Esophagus squamous epithelium (tissue), 5 donors: ENCODE data around the gene LILRA2. TPM values are rescaled to one million over a fixed set of nuclear protein-coding genes. Genes with fewer than 3 reads are reported as not detected.
"Not testable (repeated sequence)": the region's sequence is repeated elsewhere in the genome, so short reads cannot be mapped to it uniquely, and the experiment has no call there.

ENCODE experiments used
- DNase-seq: peaks from one replicate; lab custom pipeline; 2025; lab: John Stamatoyannopoulos, UW
- H3K27ac ChIP-seq, 4 donors: fragments of 200-600 bp; sonication (generic); one replicate each; pipeline ENCODE4 v1.5.1; 2016 to 2019; ENCODE audit warnings: mild to moderate bottlenecking in 1 of 4
- H3K27me3 ChIP-seq, 4 donors: fragments of 200-600 bp; sonication (generic); 1 replicate in 3 of 4; 2 replicates in 1 of 4; pipeline versions ENCODE4 v1.5.1 to v1.6.0; 2017 to 2021; ENCODE audit warnings: antibody characterized with exemption in 1 of 4
- H3K36me3 ChIP-seq, 3 donors: fragments of 200-600 bp; sonication (generic); one replicate each; pipeline ENCODE4 v1.5.1; 2016 to 2019
- H3K4me1 ChIP-seq, 3 donors: fragments of 200-600 bp; sonication (generic); one replicate each; pipeline ENCODE4 v1.5.1; 2017 to 2019
- H3K4me3 ChIP-seq, 4 donors: fragments of 200-600 bp; sonication (generic); 1 replicate in 3 of 4; 2 replicates in 1 of 4; pipeline ENCODE4 v1.5.1; 2016 to 2019; ENCODE audit warnings: mild to moderate bottlenecking in 2 of 4, moderate library complexity in 1 of 4
- H3K9me3 ChIP-seq, 3 donors: fragments of 200-600 bp; sonication (generic); one replicate each; pipeline ENCODE4 v1.5.1; 2016 to 2019
- POLR2A ChIP-seq, 4 donors: fragments of 450-650 bp; IDR thresholded peaks; one replicate each; pipeline ENCODE4 v1.6.1; 2017; ENCODE audit warnings: antibody characterized with exemption in 4 of 4, mild to moderate bottlenecking in 4 of 4, moderate library complexity in 3 of 4
- WGBS, 2 donors: methylation state at CpG; one replicate each; pipeline ENCODE4 v1.1.5; 2018; 5-methylcytosine and 5-hydroxymethylcytosine counted together
- intact Hi-C: fragments of 100-400 bp; cut with DNase I; formaldehyde crosslinking; loops from one replicate; pipeline ENCODE4 v1.15.0; 2022
- total RNA-seq, 4 donors: library from RNA; depleted of rRNA; stranded (reverse); fragments of >200 nt; gene quantifications; one replicate each; pipeline ENCODE4 v1.1.0, GENCODE V29; 2016
- TF ChIP-seq, protein P1 (sequence below), 6 experiments: fragments of 450-650 bp in 4 of 6; fragments of 200-600 bp in 2 of 6; sonication (generic) in 2 of 6; IDR thresholded peaks; one replicate each; pipeline ENCODE4 v1.5.1; 2016 to 2019; ENCODE audit warnings: antibody characterized with exemption in 6 of 6, mild to moderate bottlenecking in 4 of 6, moderate library complexity in 4 of 6
- donor health status: DM: yes; HTN: yes; CAD: no.

LILRA2 gene
- total RNA-seq, 4 donors from 2014 or later = 0.11 to 0.76 (median 0.53) TPM; not detected in 1

- intact Hi-C loops = no loop called here
- Histone ChIP-seq H3K27ac (no peak overlapping the region), H3K9me3 (no peaks in the 10 kb centered on the region), H3K36me3 (no peaks in the 10 kb centered on the region), H3K27me3 (peaks cover 0 to 4% (median 0%) of the 10 kb centered on the region in 4 donors), H3K4me3 (no peak overlapping the region), H3K4me1 (no peaks in the 10 kb centered on the region)
- 61 to 75% methylated on average over 7 to 9 of the region's 12 CpGs for WGBS, 2 donors
- DNase-seq = no peak
- TF ChIP-seq POLR2A (IDR thresholded peaks at IDR 0.05) = no peak
- TF ChIP-seq, protein P1, sequence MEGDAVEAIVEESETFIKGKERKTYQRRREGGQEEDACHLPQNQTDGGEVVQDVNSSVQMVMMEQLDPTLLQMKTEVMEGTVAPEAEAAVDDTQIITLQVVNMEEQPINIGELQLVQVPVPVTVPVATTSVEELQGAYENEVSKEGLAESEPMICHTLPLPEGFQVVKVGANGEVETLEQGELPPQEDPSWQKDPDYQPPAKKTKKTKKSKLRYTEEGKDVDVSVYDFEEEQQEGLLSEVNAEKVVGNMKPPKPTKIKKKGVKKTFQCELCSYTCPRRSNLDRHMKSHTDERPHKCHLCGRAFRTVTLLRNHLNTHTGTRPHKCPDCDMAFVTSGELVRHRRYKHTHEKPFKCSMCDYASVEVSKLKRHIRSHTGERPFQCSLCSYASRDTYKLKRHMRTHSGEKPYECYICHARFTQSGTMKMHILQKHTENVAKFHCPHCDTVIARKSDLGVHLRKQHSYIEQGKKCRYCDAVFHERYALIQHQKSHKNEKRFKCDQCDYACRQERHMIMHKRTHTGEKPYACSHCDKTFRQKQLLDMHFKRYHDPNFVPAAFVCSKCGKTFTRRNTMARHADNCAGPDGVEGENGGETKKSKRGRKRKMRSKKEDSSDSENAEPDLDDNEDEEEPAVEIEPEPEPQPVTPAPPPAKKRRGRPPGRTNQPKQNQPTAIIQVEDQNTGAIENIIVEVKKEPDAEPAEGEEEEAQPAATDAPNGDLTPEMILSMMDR (IDR thresholded peaks at IDR 0.05) = no peak
Observed at GRCh38 chr19:54574527-54575056, 1.0 kb downstream of the LILRA2 start.

- H3K4me1 ChIP-seq, H3K27me3 ChIP-seq, H3K9me3 ChIP-seq, H3K4me3 ChIP-seq, H3K36me3 ChIP-seq, intact Hi-C loops, H3K27ac ChIP-seq, DNase-seq: not testable (repeated sequence)
- 80% methylated on average over 3 of the region's 9 CpGs; no CpG with 5 or more reads in 1 of the 2 donors for WGBS, 2 donors
Observed at GRCh38 chr19:54575205-54575604, 1.6 kb downstream of the LILRA2 start.

DNA sequence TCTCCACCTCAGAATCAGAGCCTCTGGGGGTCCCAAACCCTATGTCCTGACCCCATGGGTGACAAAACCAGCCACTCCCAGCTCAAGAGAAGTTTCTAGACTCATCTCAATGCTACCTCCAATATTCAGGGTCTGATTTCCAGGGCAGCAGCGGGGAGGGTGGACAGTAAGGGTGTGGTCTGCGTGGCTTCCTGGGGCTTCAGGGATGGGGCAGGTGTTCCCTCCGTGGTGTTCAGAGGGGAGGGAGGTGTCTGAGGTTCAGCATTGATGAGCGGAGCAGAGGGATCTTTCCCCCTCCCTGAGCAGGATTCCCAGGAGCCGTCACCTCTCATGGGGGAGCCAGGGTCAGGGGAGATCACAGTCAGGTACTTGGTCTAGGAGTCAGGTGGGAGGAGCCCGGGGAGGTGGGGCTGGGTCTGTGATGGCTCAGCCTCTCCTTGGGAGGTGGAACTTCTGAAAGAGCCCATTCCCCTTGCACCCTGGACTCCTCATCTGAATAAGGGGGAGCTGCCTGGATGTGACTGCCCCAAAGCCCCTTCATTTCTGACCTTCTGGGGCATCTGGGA, 2.9 kb downstream of the LILRA2 start:
- TF ChIP-seq, protein P1 (IDR thresholded peaks at IDR 0.05) = no peak
- TF ChIP-seq POLR2A (IDR thresholded peaks at IDR 0.05) = no peak
- no peak overlapping the region for H3K27ac ChIP-seq
- intact Hi-C loops = no loop called here
- no peaks in the 10 kb centered on the region for H3K36me3 ChIP-seq
- no peaks in the 10 kb centered on the region for H3K4me1 ChIP-seq
- 62 to 68% methylated on average over 4 to 5 of the region's 6 CpGs for WGBS, 2 donors
- H3K27me3 ChIP-seq = peaks cover 0 to 4% (median 0%) of the 10 kb centered on the region in 4 donors
- no peak overlapping the region for H3K4me3 ChIP-seq
- DNase-seq = no peak
- no peaks in the 10 kb centered on the region for H3K9me3 ChIP-seq

DNA sequence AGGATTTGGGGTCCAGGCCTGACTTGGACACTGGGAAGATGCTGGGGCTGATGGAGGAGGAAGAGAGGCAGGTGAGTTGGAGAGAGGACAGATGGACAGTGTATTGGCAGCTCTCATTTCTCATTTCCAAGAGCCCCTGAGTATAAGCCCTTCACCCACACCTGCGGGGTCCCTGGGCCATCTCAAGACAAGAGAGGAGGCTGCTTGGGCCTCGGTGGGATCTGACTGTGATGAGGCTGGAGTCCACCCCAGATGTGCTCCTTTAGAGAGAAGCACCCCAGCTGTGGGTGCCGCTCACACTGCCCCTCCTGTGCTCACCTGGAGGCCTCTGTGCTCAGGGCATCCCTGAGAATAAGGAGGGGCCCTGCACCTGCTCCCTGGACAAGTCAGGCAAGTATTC, 3.7 kb downstream of the LILRA2 start:
- H3K36me3 ChIP-seq = no peaks in the 10 kb centered on the region
- intact Hi-C loops = no loop called here
- 69 to 83% methylated on average over 1 to 3 of the region's 3 CpGs for WGBS, 2 donors
- no peak overlapping the region for H3K27ac ChIP-seq
- no peak for DNase-seq
- no peaks in the 10 kb centered on the region for H3K9me3 ChIP-seq
- TF ChIP-seq, protein P1 (IDR thresholded peaks at IDR 0.05) = no peak
- TF ChIP-seq POLR2A (IDR thresholded peaks at IDR 0.05) = no peak
- no peak overlapping the region for H3K4me3 ChIP-seq
- H3K4me1 ChIP-seq = no peaks in the 10 kb centered on the region
- H3K27me3 ChIP-seq = peaks cover 0 to 4% (median 0%) of the 10 kb centered on the region in 4 donors

DNA sequence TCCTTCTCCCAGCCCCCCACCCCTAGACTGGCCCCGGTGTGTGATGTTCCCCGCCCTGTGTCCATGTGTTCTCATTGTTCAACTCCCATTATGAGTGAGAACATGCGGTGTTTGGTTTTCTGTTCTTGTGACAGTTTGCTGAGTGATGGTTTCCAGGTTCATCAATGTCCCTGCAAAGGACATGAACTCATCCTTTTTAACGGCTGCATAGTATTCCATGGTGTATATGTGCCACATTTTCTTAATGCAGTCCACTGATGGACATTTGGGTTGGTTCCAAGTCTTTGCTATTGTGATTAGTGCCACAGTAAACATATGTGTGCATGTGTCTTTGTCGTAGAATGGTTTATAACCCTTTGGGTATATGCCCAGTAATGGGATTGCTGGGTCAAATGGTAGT, 4.7 kb downstream of the LILRA2 start:
- H3K9me3 ChIP-seq, H3K27me3 ChIP-seq, H3K27ac ChIP-seq, intact Hi-C loops, H3K4me3 ChIP-seq, DNase-seq, H3K36me3 ChIP-seq, H3K4me1 ChIP-seq: not testable (repeated sequence)
- 74 to 87% methylated on average over 5 of the region's 5 CpGs for WGBS, 2 donors

- DNase-seq = no peak
- intact Hi-C loops = loop anchor here (5.0 kb wide), 1 partner anchor 304 kb away; the partner anchor contains the start of gene LILRB2
- no peak overlapping the region for H3K4me3 ChIP-seq
- WGBS, 2 donors = 43 to 66% methylated on average over 5 of the region's 5 CpGs
- TF ChIP-seq, protein P1 (IDR thresholded peaks at IDR 0.05) = no peak
- TF ChIP-seq POLR2A (IDR thresholded peaks at IDR 0.05) = no peak
- no peaks in the 10 kb centered on the region for H3K9me3 ChIP-seq
- H3K27ac ChIP-seq = no peak overlapping the region
- H3K4me1 ChIP-seq = no peaks in the 10 kb centered on the region
- no peaks in the 10 kb centered on the region for H3K36me3 ChIP-seq
- H3K27me3 ChIP-seq = peaks cover 0 to 4% (median 0%) of the 10 kb centered on the region in 4 donors
Observed at GRCh38 chr19:54586397-54586796, 12.8 kb downstream of the LILRA2 start.
